Skin epidermis (tissue), 12 donors: ENCODE results near the gene GRB7.

Experiments
- H3K27ac ChIP-seq, 21 experiments: fragments of 200-600 bp; sonication (generic) in 11 of 21; one replicate each; pipeline ENCODE4 v1.5.0; 2020; ENCODE audit warnings: mild to moderate bottlenecking in 3 of 21, inconsistent platforms in 2 of 21, moderate library complexity in 2 of 21
- H3K4me3 ChIP-seq, 7 experiments: fragments of 200-600 bp; sonication (generic) in 2 of 7; one replicate each; pipeline ENCODE4 v1.5.0; 2020; ENCODE audit warnings: inconsistent platforms in 2 of 7, mild to moderate bottlenecking in 2 of 7, moderate library complexity in 1 of 7

The GRB7 gene

DNA sequence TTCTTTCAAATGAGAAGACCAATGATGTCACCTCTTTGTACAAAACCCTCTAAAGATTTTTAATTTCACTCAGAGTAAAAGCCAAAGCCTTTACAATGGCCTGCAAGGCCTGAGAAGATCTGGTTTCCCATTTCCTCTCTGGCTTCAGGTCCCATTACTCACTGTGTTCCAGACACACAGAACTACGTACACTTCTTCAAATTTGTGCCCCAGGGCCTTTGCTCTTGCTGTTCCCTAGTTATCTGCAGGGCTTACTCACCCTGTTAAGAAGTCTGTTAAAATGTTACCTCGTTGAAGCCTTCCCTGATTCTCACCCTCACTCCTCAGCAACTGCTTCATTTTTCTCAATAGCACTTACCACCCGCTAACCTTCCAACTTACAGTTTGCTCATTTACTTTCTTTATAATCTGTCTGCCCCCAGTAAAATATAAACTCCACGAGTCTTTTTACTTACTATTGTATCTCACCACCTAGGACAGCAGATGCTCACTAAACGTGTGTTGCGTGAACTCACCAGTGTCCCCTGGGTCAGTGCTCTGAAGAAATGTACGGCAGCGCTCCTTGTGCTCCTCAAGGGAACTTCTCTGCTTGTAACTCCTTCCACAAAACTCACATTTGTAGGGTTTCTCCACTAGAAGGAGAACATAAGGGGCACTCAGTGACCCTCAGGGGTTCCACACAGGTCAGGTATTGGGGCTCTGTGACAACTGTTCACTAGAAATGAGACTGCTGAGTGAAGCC lies 50.2 kb downstream of the GRB7 start:
- Histone ChIP-seq H3K27ac (no peak overlapping the region), H3K4me3 (no peak overlapping the region)

DNA sequence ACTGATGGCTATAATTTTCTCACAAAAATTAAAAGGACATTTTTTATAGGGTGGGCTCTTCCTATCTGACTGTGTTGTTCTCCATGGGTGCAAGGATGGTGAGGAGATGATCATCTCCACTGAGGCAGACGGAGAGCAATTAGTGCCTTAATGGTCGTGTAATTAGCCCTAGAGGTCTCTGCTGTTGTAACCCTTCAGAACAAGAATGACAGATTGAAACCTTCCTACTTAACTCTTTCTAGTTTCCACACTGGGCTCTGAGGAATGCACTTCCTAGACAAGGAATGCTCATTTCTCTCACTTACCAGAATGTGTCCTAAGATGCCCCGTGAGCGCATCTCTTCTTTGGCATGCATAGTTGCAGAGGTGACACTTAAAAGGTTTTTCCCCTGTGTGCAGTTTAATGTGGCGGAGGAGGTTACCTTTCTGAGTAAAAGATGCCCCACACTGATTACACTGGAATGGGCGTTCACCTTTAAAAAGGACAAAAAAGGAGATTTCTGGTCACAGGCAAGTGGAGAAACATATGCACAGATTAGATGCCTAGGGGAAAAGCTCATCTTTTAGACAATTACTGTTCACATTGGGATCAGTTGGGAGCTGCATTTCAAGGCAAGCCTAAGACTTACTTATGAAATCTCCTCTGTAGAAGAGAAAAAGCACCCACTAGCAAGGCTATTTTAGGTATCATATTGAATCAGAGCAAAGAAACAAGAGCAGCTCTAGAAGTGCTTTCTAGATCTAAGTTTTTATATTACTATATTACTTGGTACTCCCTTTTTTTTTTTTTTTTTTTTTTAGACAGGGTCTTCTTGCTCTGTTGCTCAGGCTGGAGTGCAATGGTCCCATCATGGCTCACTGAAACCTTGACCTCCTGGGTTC lies 53.6 kb downstream of the GRB7 start:
- Histone ChIP-seq H3K4me3 (no peak overlapping the region), H3K27ac (peak overlapping the region in 5 of 21 experiments; percentile 52 to 85 (median 69))

GRCh38 chr17:39792526-39793221 lies 54.9 kb downstream of the GRB7 start:
- H3K27ac ChIP-seq, result peak overlapping the region in 7 of 21 experiments; percentile 5 to 85 (median 67)
- no peak overlapping the region for H3K4me3 ChIP-seq

- Histone ChIP-seq H3K4me3 (no peak overlapping the region), H3K27ac (peak overlapping the region in 7 of 21 experiments; percentile 5 to 85 (median 67))
Observed at GRCh38 chr17:39793301-39793872, 55.6 kb downstream of the GRB7 start.

GRCh38 chr17:39794249-39794970 lies 56.7 kb downstream of the GRB7 start:
- peak overlapping the region in 12 of 21 experiments; percentile 5 to 85 (median 56) for H3K27ac ChIP-seq

More at GRCh38 chr17:39794249-39794970, 56.7 kb downstream of the GRB7 start:
- H3K4me3 ChIP-seq, result no peak overlapping the region
